Stomach (tissue), 4 donors: Measurements from ENCODE around the gene TSPAN16.

ENCODE experiments used
- EP300 ChIP-seq: sonication (generic); formaldehyde crosslinking; IDR thresholded peaks from one replicate; pipeline ENCODE4 v1.6.1; 2017; ENCODE audit warnings: antibody characterized with exemption
- POLR2A ChIP-seq, 4 donors: fragments of 450-650 bp; IDR thresholded peaks; one replicate each; pipeline ENCODE4 v1.6.1; 2016; ENCODE audit warnings: antibody characterized with exemption in 4 of 4, control low read depth in 2 of 4, mild to moderate bottlenecking in 1 of 4, moderate library complexity in 1 of 4
- POLR2AphosphoS5 ChIP-seq, 3 donors: sonication (generic); formaldehyde crosslinking; IDR thresholded peaks; one replicate each; pipeline ENCODE4 v1.6.1; 2016; ENCODE audit warnings: antibody characterized with exemption in 3 of 3
- TF ChIP-seq, protein P1 (sequence below), 7 experiments: fragments of 450-650 bp in 4 of 7; fragments of 200-600 bp in 3 of 7; sonication (generic) in 3 of 7; IDR thresholded peaks; one replicate each; pipeline ENCODE4 v1.5.1; 2016 to 2019; ENCODE audit warnings: antibody characterized with exemption in 7 of 7, control low read depth in 2 of 7, mild to moderate bottlenecking in 1 of 7

DNA sequence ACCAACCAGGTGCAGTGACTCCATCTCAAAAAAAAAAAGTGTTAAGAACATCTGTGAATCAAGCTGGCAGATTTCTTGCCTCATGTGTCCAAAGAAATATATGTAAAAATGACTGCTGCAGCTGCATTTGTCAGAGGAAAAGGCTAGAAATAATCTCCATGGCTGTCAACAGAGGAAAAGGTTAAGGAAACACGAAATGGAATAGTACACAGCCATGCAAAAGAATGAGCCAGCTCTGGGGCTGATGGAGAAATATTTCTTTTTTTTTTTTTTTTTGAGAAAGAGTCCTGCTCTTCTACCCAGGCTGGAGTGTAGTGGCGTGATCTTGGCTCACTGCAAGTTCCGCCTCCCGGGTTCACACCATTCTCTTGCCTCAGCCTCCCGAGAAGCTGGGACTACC is 36.9 kb downstream of the TSPAN16 start:
- TF ChIP-seq, protein P1, sequence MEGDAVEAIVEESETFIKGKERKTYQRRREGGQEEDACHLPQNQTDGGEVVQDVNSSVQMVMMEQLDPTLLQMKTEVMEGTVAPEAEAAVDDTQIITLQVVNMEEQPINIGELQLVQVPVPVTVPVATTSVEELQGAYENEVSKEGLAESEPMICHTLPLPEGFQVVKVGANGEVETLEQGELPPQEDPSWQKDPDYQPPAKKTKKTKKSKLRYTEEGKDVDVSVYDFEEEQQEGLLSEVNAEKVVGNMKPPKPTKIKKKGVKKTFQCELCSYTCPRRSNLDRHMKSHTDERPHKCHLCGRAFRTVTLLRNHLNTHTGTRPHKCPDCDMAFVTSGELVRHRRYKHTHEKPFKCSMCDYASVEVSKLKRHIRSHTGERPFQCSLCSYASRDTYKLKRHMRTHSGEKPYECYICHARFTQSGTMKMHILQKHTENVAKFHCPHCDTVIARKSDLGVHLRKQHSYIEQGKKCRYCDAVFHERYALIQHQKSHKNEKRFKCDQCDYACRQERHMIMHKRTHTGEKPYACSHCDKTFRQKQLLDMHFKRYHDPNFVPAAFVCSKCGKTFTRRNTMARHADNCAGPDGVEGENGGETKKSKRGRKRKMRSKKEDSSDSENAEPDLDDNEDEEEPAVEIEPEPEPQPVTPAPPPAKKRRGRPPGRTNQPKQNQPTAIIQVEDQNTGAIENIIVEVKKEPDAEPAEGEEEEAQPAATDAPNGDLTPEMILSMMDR (IDR thresholded peaks at IDR 0.05): no peak
- no peak for TF ChIP-seq EP300
- TF ChIP-seq POLR2AphosphoS5 (IDR thresholded peaks at IDR 0.05): no peak
- TF ChIP-seq POLR2A (IDR thresholded peaks at IDR 0.05): no peak
